ENCODE data around the gene ATXN1.
"Not testable (repeated sequence)": the region's sequence is repeated elsewhere in the genome, so short reads cannot be mapped to it uniquely, and the experiment has no call there.

ATXN1 gene

DNA sequence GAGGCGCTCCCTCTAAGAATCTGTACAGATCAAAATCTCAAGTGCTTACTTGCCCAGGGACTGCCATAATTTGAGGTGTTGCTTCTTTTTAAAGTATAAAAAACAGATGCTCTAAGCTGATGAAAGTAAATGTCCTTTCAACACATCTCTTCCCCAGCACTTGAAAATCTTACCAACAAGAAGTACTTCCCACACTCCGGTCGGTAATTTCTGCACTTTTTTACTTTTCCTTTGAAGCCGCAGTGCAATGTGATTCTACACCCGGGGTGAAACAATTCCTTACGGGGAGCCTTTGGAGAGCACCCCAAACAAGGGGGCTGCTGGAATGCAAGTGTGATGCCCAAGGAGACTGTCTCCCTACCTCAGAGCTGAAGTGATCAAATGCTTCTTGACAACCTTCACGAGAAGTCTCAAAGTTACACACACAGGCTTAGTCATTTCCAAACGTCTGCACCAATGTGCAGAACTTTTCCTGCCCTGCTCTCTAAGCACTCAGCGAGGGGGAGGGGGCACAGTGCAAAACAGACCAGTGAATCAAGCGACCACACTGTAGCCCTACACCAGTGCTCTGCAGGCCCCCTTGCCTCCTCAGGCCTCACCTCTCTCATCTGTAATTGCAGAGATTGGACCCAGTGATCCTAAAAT is 56.7 kb downstream of the ATXN1 start:
- DNase-seq (ENCODE audit: extremely low read depth in 1 of 2, low read depth in 1 of 2): no peak

DNA sequence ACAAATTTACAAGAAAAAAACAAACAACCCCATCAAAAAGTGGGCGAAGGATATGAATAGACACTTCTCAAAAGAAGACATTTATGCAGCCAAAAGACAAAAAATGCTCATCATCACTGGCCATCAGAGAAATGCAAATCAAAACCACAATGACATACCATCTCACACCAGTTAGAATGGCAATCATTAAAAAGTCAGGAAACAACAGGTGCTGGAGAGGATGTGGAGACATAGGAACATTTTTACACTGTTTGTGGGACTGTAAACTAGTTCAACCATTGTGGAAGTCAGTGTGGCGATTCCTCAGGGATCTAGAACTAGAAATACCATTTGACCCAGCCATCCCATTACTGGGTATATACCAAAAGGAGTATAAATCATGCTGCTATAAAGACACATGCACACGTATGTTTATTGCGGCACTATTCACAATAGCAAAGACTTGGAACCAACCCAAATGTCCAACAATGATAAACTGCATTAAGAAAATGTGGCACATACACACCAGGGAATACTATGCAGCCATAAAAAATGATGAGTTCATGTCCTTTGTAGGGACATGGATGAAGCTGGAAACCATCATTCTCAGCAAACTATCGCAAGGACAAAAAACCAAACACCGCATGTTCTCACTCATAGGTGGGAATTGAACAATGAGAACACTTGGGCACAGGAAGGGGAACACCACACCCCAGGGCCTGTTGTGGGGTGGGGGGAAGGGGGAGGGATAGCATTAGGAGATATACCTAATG is 58.5 kb downstream of the ATXN1 start:
- DNase-seq (ENCODE audit: extremely low read depth in 1 of 2, low read depth in 1 of 2): not testable (repeated sequence)

DNA sequence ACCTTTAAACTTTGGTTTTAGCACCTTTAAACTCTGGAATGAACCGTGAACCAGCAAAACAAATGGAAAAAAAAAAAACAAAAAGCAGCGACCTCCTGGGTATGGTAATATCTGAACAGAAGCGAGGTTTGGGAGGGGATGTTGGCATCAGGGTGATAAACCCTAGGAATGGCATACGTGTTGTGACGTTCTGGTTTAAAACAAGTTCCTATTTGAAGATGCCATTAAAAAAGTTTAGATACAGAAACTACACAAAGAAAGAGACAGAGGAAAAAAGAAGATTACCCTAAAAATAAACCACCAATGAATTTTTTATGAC is 60.4 kb downstream of the ATXN1 start:
- no peak for DNase-seq (ENCODE audit: extremely low read depth in 1 of 2, low read depth in 1 of 2)

DNA sequence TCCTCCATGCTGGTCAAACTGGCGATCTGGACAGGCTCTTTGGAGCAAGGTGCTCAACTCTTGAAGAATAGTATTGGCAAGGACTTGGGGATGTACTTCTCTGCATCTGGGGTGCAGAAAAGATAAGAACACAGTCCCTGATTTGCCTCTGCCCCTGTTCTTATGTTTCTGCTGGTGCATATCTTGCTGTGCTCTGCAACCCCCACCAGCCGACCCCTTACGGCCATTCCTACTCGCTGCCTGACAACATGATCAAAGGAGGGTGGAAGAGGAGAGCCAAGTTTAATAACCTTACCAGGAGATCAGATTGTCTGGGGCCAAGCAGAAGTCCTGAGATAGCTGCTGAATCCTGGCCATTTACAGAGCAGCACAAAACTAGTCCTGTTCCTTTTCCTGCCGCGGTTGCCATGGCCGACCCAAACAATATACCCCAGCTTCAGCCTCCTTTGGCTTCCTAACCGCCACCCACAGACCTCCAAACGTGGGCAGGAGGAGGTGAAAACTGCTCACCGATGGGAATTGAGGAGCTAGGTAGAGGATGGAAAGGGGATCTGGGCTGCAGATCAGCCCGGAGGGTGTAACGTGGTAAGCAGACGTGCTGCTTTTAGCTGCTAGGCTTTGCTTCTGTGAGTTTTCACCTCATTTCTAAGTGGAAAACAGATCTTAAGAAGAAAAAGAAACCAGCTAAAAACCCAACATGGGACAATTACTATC is 60.9 kb downstream of the ATXN1 start:
- DNase-seq (ENCODE audit: extremely low read depth in 1 of 2, low read depth in 1 of 2): no peak

DNA sequence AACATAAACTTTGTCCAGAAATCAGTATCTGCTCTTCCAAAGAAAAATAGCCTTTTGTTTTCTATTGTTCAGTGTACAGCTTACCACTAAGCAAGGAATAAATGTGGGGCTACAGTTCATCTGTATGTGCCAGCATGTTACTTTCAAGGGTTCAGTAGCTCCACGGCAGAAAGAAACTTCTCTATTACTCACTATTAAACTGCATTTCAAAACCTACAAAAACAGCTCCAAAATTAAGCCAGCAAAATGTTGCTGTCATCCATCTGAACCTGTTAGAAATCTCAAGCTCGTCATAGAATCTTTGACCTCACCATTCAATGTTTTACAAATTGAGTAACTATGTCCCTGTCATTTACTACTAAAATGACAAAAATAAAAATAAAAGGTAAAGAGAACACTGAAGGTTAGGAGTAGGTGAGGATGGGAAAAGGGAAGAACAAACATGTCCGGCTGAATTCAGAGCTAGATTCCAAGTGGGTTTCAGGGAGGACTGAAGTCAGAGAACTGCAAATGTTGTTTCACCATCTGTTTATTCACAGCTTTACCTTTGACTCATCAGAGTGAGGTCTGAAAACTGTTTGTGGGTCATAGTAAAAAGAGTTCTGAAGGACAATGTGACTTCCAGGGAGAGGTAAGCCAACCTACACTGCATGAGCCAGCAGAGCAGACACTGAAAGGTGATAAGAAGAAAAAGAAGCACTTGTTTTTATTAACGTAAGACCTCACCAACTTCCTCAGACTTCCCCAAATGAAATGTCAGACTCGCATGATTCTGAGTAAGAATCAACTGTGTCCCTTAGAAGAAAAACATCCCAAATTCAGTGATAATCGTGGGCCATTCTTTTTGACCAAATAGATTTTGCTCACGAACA is 62.0 kb downstream of the ATXN1 start:
- DNase-seq (ENCODE audit: extremely low read depth in 1 of 2, low read depth in 1 of 2): no peak

DNA sequence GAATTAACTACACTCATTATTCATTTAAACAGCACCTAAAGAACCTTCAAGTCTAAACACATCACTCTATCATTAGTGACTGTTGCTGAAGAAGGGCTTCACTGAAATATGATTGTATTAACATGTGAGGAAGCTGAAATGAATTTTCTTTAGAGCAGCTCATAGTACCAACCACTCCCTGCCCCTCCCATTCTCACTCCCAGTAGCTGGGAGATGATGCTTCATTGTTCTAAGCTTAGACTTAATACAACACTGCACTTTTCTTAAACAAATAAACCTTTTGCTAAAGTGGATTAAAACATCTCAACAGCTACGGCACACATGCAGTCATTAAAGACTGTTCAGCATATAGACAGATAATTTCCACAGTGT is 63.1 kb downstream of the ATXN1 start:
- no peak for DNase-seq (ENCODE audit: extremely low read depth in 1 of 2, low read depth in 1 of 2)

DNA sequence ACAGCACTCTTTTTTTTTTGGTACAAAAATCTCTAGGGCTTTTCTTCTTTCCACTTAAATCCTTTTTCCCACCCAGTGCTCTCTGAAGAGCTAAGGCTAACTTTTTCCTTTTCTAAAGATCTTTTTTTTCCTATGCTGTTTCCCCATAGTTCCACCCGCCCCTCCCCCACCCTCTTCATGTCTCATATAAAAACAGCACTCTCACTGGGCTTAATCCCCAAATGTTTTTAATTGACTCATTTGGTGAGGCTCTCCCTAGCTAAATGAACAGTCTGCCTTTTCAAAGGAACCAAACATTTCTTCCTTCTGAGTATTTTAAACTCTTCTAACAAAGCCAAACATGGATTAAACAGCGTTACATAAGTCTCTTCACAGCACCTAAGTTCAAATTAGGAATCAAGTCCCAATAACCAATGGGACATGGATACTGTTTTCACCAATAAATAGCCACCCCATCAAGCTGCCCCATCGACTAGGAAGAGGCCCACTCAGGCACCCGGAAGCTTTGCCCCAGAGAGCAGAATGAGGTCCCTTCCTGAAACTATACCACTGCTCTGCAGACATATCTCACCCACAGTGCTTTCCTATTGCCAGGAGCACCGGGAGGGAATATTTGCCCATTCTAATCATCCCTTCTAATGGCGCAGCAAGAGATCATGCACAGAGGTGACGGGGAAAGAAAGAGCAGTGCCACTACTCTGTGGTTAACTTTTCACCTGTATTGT is 63.7 kb downstream of the ATXN1 start:
- no peak for DNase-seq (ENCODE audit: extremely low read depth in 1 of 2, low read depth in 1 of 2)

DNA sequence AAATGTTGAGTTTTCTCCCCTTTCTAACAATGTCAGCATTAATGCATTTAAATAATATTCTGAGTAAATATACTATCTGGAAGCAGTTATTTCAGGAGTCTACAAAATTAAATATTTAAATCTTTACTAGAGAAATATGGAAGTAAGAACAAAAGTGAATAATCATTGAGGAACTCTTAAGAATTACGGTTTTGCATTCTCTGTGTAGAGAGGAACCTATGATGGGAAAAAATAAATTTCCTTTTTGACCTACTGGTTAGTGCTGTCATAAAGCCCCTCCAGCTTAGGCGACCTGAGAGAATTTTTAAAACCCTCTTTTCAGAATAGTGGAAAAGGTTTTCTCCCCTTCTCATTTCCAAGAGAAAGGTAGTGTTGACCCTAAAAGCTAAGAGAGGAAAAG is 64.8 kb downstream of the ATXN1 start:
- DNase-seq (ENCODE audit: extremely low read depth in 1 of 2, low read depth in 1 of 2): no peak

DNA sequence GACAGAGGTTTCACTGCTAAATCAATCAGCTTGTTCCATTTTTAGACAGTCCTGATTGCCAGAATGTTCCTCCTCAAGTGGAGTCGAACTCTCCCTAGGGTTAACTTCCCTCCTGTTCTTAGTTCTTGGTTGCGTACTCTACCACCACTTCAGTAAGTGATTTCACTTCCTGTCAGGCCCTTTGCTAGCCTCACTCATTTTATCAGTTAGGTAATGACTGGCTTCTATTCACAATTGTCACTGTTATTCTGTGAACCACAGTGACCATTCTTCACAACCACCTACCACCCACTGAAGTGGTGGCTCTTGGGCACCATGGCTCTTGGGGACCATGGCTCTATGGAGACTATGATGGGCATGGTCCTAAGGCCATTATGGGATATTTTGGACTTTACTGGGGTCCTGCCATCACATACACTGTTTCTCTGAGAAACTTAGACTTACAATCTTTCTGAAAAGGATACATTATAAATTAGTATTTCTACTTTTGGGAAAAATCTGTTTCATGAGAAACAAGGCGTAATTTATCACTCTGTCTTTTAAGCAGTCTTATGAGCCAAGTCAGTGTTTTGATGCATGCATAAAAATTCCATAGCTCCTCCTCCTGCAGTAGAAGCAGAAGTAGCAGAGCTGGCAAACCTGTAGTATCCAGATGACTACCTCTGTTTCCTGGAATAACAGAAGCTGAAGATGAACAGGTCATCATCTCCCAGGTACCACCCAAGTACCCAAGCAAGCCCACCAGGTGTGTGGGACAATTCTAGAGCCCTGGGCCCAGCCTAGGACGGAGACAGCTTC is 66.3 kb downstream of the ATXN1 start:
- DNase-seq (ENCODE audit: extremely low read depth in 1 of 2, low read depth in 1 of 2): no peak

DNA sequence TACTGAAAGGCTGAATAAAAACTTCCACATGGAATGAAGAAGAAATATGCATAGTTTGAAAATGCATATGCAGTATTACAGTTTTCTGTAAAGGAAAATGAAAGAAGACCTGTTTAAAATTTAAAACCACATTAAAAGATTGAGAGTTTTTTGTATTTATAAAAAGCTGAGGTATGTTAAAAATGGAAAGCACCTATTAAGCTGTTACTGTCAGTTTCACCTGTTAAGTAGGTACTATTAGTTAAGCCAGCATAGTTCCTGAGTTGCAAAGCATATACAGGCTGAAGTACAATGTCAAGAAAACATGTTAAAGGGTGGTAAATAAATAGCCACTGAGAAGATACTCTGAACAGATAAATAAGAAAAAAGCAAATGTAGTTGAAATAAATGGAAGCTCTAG is 69.9 kb downstream of the ATXN1 start:
- DNase-seq (ENCODE audit: extremely low read depth in 1 of 2, low read depth in 1 of 2): no peak

DNA sequence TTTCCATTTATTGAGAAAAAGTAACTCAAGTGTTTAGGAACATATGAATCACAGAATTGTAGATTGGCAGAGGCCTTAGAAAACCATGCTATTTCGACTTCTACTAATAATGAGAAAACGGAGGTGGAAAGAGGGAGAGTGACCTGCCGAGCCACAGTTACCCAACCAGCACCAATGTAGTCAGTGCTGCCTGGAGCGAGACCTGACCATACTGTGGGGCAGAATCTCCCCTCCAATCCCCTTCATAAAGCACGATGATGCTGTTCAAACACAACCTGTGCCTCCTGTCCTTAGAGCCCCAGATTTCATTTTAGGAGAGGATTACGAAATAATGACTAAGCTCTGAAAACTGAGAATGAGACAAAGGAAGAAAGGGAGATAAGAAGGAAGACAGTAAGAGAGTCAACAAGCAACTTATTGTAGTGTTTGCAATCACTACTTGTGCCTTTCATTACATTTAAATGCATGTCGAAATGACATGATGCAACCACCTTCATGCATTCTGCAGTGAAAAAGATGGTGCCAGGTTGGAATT is 70.6 kb downstream of the ATXN1 start:
- no peak for DNase-seq (ENCODE audit: extremely low read depth in 1 of 2, low read depth in 1 of 2)

DNA sequence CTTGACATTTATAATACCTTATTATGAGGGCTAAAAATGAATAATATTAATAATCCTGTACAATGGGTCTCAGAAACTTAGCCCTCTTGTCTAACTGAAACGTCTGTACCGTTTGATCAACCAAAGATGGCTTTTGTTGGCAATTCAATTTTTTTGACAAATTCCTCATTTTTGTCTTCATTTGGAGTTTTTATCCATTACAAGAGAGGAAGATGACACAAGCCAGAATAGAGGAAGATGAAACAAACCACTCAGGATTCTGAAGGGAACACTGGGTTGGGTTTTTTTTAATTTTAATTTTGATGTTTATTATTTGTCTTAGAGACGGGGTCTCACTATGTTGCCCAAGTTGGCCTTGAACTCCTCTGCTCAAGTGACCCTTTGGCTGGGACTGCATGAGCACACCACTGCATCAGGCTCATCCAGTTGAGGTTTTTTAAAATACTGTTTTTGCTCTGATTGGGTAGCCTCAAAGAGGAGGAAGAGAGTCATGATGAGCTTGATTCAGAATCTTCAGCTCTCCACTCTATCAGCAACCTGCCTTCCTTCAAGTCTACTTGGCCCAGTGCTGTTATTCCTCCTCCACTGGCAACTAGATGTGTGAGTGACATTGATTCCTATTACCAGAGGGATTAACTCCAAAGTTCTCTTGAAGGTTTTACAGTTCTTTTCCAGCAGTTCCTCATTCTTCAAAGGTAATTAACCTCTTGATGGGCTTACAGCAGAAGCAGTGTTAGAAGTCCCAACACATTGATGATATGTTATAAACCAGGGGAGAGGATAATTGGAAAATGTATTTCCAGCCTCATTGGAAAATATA is 71.3 kb downstream of the ATXN1 start:
- DNase-seq (ENCODE audit: extremely low read depth in 1 of 2, low read depth in 1 of 2): no peak

DNA sequence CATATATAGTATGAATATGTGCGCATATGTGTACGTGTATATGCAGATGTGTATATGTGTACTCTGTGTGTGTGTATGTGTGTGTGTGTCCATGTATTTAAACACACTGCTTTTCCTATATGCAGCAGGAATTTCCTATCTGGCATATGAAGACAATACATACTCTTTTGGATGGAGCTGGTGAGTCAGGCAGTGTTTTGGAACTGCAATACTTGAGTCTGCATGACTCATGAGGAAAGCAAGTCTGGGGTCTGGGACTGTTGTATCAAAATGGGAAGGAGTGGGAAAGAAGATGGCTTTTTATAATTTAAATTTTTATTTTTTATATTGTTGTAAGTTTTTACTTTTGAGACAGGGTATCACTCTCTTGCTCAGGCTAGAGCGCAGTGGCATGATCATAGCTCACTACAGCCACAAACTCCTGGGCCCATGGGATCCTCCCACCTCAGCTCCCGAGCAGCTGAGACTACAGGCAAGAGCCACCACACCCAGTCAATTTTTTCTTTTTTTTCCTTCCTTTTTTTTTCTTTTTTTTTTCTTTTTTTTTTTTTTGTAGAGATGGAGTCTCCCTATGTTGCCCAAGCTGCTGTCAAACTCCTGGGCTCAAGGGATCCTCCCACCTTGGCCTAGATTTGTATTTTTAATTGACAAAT is 72.2 kb downstream of the ATXN1 start:
- no peak for DNase-seq (ENCODE audit: extremely low read depth in 1 of 2, low read depth in 1 of 2)

DNA sequence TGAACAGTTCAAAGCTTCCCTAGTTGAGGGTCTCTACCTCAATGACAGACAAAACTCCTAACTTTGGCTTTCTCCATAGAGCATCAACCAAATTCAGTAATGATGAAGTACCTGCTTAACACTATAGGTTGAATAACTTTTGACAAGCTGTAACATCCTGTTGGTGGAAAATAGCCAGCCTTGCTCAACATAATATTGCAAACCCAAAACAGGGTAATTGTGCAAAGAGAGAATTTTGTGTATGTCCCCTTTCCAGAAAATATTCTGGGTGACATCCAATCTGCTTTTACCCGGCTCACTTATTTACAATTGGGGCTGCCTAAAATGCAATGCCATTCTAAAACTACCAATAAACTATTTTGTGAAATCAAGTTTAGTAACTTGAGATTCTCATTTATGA is 72.8 kb downstream of the ATXN1 start:
- no peak for DNase-seq (ENCODE audit: extremely low read depth in 1 of 2, low read depth in 1 of 2)

DNA sequence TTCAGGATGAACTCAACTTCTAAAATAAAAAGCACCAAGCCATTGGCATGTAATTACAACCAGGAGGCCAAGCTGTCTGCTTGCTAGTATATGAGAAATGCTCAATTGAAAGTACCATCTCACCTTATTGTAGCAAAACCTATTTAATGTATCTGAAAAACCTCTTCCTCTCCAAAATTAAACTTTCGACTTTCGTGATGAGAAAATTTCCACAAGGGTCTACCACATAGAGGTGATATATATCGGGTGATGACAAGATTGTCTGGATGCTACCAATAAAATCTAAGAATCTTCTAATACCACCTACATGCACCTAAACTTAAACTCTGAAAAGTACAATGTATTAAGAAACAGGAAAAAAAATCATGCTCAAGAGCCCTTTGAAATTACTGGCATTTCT is 74.2 kb downstream of the ATXN1 start:
- DNase-seq (ENCODE audit: extremely low read depth in 1 of 2, low read depth in 1 of 2): no peak

DNA sequence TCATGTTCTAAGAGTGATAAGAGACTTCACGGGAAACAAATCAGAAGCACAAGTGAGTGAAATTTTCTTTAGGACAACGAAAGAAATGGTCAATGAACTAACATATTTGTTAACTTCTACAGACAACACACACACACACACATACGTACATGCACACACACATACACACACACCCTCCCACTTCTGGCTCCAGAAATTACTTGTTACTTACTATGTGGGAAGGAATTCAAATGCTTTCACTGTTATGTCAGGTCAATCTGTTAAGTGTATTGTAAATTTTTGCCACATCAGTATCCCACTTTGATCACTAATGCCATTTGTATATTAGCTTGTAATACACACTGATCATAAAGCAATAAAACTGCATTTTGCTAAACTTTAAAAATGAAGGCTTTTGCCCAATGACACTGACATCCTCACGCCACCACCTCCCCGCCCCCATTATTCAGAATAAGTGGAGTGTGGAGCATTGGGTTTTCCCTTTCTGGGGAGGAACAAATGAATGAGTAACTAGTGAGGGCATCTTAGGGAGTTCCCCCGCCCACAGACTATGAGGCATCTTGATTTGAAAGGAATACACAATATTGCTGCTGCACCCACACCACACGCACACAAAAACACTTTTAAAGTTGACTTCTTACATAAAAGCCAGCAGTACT is 76.2 kb downstream of the ATXN1 start:
- DNase-seq (ENCODE audit: extremely low read depth in 1 of 2, low read depth in 1 of 2): peak in 1 of 2 donors; percentile 43

DNA sequence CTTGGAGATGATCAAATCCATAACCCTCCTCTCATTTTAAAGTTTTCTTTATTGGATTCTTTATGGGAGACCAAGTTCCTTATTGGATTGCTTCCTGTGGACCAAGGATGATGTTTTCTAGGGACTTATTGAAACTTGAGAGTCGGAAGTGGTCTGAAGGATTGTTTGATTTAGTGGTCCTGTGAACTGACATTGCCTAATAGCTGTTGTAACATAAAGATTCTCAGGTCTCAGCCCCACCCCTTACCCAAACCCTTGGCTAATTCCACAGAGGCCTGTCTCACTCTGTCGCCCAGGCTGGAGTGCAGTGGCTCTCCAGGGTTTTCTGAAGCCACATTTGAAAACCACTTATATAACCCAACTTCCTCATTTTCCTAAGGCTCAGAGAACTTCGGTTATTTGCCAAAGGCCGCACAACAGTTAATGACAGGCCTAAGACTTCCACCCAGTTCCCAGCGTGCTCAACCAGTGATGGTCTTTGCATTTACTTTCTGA is 77.0 kb downstream of the ATXN1 start:
- DNase-seq (ENCODE audit: extremely low read depth in 1 of 2, low read depth in 1 of 2): no peak

All from activated CD8-positive, alpha-beta memory T cell treated with anti-CD3 and anti-CD28 coated beads for 1 hour (primary cell).